ENCODE data around the gene RABGGTA. TPM values are rescaled to one million over a fixed set of nuclear protein-coding genes. Genes with fewer than 3 reads are reported as not detected.
A peak's percentile ranks its signal among the peaks of the same experiment; 100 is the strongest.

The RABGGTA gene
- total and polyA plus RNA-seq, 9 donors = 7.9 to 48.3 (median 23.1) TPM

GRCh38 chr14:24258119-24258518, 13.3 kb downstream of the RABGGTA start:
- Histone ChIP-seq H3K36me3 (no peaks in the 10 kb centered on the region), H3K4me1 (ENCODE audit: insufficient read depth) (peaks cover 3% of the 10 kb centered on the region), H3K9me3 (no peaks in the 10 kb centered on the region), H3K27me3 (no peaks in the 10 kb centered on the region), H3K27ac (no peak overlapping the region), H3K4me3 (no peak overlapping the region)
- intact Hi-C loops (cut with DNase I) = no loop called here
- WGBS, 3 donors = 75 to 79% (median 76%) methylated on average over 9 of the region's 9 CpGs
- TF ChIP-seq, protein P1, sequence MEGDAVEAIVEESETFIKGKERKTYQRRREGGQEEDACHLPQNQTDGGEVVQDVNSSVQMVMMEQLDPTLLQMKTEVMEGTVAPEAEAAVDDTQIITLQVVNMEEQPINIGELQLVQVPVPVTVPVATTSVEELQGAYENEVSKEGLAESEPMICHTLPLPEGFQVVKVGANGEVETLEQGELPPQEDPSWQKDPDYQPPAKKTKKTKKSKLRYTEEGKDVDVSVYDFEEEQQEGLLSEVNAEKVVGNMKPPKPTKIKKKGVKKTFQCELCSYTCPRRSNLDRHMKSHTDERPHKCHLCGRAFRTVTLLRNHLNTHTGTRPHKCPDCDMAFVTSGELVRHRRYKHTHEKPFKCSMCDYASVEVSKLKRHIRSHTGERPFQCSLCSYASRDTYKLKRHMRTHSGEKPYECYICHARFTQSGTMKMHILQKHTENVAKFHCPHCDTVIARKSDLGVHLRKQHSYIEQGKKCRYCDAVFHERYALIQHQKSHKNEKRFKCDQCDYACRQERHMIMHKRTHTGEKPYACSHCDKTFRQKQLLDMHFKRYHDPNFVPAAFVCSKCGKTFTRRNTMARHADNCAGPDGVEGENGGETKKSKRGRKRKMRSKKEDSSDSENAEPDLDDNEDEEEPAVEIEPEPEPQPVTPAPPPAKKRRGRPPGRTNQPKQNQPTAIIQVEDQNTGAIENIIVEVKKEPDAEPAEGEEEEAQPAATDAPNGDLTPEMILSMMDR (IDR thresholded peaks at IDR 0.05) = no peak
- no peak for TF ChIP-seq EP300 (IDR thresholded peaks at IDR 0.05)
- TF ChIP-seq POLR2A (IDR thresholded peaks at IDR 0.05) = no peak
- DNase-seq = peak in 1 of 5 donors; percentile 19

DNA sequence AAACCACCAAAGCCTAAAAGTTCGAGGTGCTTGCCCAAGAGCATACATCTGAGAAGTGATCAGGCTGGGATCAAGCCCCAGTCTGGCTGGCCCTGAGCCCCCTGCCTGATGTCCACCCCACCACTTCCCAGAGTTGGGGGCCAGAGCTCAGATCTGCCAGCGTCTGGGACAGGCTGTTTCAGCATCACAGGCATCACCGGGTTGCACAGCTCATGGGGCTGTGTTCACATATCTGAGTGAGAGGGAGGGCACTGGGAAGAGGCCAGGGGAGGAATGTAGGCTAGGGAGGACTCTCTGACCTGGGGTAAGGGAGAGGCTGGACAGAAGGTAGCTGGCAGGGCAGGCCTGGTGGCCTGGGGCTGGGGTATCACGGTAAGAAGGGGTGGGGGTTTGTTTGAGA, 14.4 kb downstream of the RABGGTA start:
- Histone ChIP-seq H3K27me3 (no peaks in the 10 kb centered on the region), H3K4me1 (ENCODE audit: insufficient read depth) (peaks cover 3% of the 10 kb centered on the region), H3K4me3 (no peak overlapping the region), H3K9me3 (no peaks in the 10 kb centered on the region), H3K27ac (no peak overlapping the region), H3K36me3 (no peaks in the 10 kb centered on the region)
- TF ChIP-seq EP300 (IDR thresholded peaks at IDR 0.05) (no peak), POLR2A (IDR thresholded peaks at IDR 0.05) (no peak)
- TF ChIP-seq, protein P1 (IDR thresholded peaks at IDR 0.05) = no peak
- whole genome bisulfite sequencing, 3 donors = 31 to 42% (median 35%) methylated on average over 4 of the region's 4 CpGs
- DNase-seq = peak in 1 of 5 donors; percentile 17
- intact Hi-C loops (cut with DNase I) = no loop called here

DNA sequence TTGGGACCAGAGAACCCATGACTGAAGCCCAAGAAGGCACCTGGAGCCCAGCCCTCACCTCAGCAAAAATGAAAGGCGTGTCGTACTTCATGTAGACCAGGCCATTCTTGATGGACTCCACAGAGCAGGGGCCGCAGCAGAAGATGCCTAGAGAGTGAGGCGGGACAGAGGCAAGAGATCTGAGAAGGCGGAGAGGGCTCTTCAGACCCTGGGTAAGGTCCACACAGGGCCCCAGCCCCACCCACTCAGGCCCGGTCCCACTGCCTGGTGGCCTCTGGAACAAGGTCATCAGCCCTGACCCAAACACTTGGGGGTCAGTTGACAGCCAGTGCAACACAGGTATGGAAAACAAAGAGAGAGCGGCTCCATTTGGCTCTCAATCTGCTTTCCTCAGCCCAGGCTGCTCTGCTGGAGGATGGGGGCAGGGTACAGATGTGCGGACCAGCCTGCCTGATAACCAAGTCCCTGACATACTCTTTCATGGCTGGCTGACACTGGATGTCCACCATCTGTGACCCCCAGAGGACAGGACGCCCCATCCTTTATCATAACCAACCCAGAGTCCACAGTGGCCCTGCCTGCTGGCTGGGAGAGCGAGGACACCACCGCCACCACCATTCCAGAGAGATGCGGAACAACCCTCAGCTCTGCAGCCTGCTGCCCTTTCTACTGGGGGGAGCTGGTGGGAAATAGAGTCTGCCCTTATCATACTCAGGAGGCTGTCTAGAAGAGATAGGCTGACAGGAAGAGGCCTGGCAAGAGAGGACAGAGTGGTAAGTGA, 15.3 kb downstream of the RABGGTA start:
- Histone ChIP-seq H3K4me3 (no peak overlapping the region), H3K36me3 (no peaks in the 10 kb centered on the region), H3K9me3 (no peaks in the 10 kb centered on the region), H3K4me1 (ENCODE audit: insufficient read depth) (peaks cover 3% of the 10 kb centered on the region), H3K27me3 (no peaks in the 10 kb centered on the region), H3K27ac (no peak overlapping the region)
- no peak for TF ChIP-seq POLR2A (IDR thresholded peaks at IDR 0.05)
- TF ChIP-seq, protein P1 (IDR thresholded peaks at IDR 0.05) = no peak
- no peak for TF ChIP-seq EP300 (IDR thresholded peaks at IDR 0.05)
- WGBS, 3 donors = 93 to 94% (median 93%) methylated on average over 12 of the region's 12 CpGs
- intact Hi-C loops (cut with DNase I) = no loop called here
- peak in 2 of 5 donors; percentile 10 to 18 for DNase-seq

DNA sequence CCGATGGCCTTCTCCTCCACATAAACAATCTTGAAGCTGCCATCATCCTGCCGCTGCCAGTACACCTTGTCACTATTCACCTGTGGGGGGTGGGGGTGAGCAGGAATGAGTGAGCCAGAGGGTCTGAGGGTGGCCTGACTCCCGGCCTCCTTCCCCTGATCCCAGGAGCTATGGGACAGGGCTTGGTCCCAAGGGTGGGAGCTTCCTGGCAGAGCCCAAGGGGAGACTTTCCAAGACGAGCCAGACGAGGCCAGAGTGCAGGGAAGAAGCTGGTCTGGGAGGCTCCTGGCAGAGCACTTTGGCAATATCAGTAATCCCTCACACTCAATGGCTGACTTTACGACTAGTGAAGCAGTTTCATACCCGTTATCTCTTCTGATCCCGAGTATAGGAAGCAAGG, 16.0 kb downstream of the RABGGTA start:
- Histone ChIP-seq H3K27me3 (no peaks in the 10 kb centered on the region), H3K4me1 (ENCODE audit: insufficient read depth) (peaks cover 3% of the 10 kb centered on the region), H3K27ac (no peak overlapping the region), H3K36me3 (no peaks in the 10 kb centered on the region), H3K9me3 (no peaks in the 10 kb centered on the region), H3K4me3 (no peak overlapping the region)
- no peak for TF ChIP-seq EP300 (IDR thresholded peaks at IDR 0.05)
- TF ChIP-seq, protein P1 (IDR thresholded peaks at IDR 0.05) = no peak
- TF ChIP-seq POLR2A (IDR thresholded peaks at IDR 0.05) = no peak
- intact Hi-C loops (cut with DNase I) = no loop called here
- 86 to 91% (median 86%) methylated on average over 8 of the region's 8 CpGs for WGBS, 3 donors
- DNase-seq = peak in 2 of 5 donors; percentile 13 to 20

Data from ovary (tissue), 9 donors.